ENCODE measurements around the gene MRPL12.

GRCh38 chr17:81701288-81702071 is 1.7 kb upstream of the MRPL12 start:
- TF ChIP-seq CTCF (conservative IDR thresholded peaks at IDR 0.05) (no peak), ZFX (IDR thresholded peaks at IDR 0.05) (no peak)

Data from C4-2B (cell line).